ENCODE results near the gene NUP210L.

- TF ChIP-seq CTCF (IDR thresholded peaks at IDR 0.05; ENCODE audit: insufficient read depth, low read length), result no peak
- no peak for TF ChIP-seq POLR2AphosphoS5 (IDR thresholded peaks at IDR 0.05; ENCODE audit: low read depth)
Observed at GRCh38 chr1:153942766-153943549, 211.9 kb downstream of the NUP210L start.
